ENCODE results near the gene ZNF775.

Gene ZNF775

DNA sequence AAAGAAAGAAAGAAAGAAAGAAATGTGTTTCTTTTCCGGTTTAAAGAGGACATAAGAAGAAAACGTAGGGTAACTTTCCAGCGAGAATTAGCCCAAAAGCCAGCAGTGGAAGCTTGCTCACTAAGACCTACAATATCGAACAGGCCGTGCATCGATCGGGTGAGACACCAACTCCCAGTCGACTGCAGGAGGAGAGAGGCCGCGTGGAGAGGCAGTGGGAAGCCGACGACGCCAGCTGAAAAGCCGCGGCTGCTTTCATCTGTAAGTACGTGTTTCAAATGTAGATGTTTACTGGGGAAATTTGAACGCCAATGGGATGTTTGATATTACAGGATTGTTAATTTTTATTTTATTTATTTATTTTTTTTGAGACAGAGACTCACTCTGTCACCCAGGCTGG is 42.7 kb downstream of the ZNF775 start:
- no peak for TF ChIP-seq CTCF (IDR thresholded peaks at IDR 0.05; ENCODE audit: low read length, missing control alignments)

GRCh38 chr7:150425670-150426069 is 46.5 kb downstream of the ZNF775 start:
- TF ChIP-seq CTCF (IDR thresholded peaks at IDR 0.05; ENCODE audit: low read length, missing control alignments): no peak
- no peak for DNase-seq (ENCODE audit: low read depth)
- no peak overlapping the region for H3K4me3 ChIP-seq (replicated peaks; ENCODE audit: low read depth, low read length)

More for the DNA sequence above, 42.7 kb downstream of the ZNF775 start:
- no peak overlapping the region for H3K4me3 ChIP-seq (replicated peaks; ENCODE audit: low read depth, low read length)
- no peak for DNase-seq (ENCODE audit: low read depth)

GRCh38 chr7:150428671-150429451 is 49.7 kb downstream of the ZNF775 start:
- no peak for TF ChIP-seq CTCF (IDR thresholded peaks at IDR 0.05; ENCODE audit: low read length, missing control alignments)
- peak; percentile 76 for DNase-seq (ENCODE audit: low read depth)
- no peak overlapping the region for H3K4me3 ChIP-seq (replicated peaks; ENCODE audit: low read depth, low read length)

GRCh38 chr7:150429699-150430098 is 50.6 kb downstream of the ZNF775 start:
- TF ChIP-seq CTCF (IDR thresholded peaks at IDR 0.05; ENCODE audit: low read length, missing control alignments): no peak
- H3K4me3 ChIP-seq (replicated peaks; ENCODE audit: low read depth, low read length): no peak overlapping the region
- no peak for DNase-seq (ENCODE audit: low read depth)

DNA sequence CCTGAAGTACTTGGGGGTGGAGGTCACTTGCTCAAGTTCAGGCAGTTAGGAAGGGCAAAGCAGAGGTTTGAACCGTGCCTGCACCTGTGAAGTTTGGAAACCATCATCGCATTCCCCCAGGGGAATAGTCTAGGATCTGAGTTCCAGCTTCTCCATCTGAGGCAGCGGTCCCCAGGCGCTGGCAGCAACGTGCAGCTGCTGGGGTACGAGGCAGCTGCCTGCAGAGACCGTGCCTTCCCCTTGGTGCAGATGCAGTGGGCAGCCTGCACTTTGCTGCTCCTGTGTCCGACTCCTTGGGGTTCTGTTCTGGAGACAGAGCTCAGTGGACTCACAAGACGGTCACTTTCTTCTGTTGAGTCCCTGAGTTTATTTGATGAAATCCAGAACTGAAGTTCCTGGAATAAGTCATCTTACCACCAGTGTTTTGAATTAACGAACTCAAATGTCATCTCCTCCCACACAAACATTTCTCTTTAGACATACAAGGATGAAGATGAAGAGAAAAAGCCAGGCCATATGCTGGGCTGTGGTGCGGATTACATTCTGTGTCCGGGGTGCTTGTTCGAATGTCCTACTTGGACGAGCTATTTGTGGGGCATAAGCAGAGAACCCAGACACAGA is 51.4 kb downstream of the ZNF775 start:
- no peak for DNase-seq (ENCODE audit: low read depth)
- no peak overlapping the region for H3K4me3 ChIP-seq (replicated peaks; ENCODE audit: low read depth, low read length)
- TF ChIP-seq CTCF (IDR thresholded peaks at IDR 0.05; ENCODE audit: low read length, missing control alignments): no peak

GRCh38 chr7:150431839-150432658 is 52.9 kb downstream of the ZNF775 start:
- DNase-seq (ENCODE audit: low read depth): no peak
- H3K4me3 ChIP-seq (replicated peaks; ENCODE audit: low read depth, low read length): no peak overlapping the region
- no peak for TF ChIP-seq CTCF (IDR thresholded peaks at IDR 0.05; ENCODE audit: low read length, missing control alignments)
